AG09319 (cell line): Measurements from ENCODE around the gene PRXL2C.
"Not testable (repeated sequence)": the region's sequence is repeated elsewhere in the genome, so short reads cannot be mapped to it uniquely, and the experiment has no call there.

Experiments used
- DNase-seq: peaks from one replicate; pipeline ENCODE4 v3.0.0-alpha.2; 2010; ENCODE audit warnings: low read depth; ENCODE audit errors: extremely low read depth
- TF ChIP-seq, protein P1 (sequence below): IDR thresholded peaks from 2 replicates; pipeline ENCODE4 v1.5.1; 2011; ENCODE audit warnings: low read depth, mild to moderate bottlenecking, inconsistent platforms, low read length, moderate library complexity

The PRXL2C gene

DNA sequence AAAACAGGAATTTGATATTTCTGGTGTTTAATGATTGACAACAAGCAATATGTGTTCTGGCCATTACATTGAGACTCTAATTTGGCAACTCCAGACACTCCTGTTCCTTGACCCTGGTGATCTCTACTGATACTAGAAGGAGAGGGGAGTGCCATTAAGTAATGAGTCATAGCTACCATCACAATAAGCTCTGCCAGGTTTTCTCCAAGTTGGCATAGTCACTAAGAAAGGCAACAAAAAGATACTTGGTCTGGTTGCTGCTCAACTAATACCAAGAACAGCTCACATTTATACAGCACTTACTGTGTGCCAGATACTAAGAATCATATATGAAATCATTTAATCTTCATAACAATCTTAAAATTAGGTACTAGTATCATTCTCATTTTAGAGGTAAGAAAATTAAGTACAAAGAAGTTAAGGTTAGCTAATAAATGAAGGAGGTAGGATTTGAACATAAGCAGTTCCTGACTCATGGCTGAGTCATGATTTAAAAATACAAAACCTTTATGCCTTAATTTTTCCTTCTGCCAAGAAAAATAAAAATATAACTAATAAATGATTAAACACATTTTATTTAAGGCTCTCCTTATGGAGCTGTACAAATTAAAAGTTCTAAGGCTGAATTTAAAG is 19.9 kb upstream of the PRXL2C start:
- no peak for DNase-seq
- TF ChIP-seq, protein P1, sequence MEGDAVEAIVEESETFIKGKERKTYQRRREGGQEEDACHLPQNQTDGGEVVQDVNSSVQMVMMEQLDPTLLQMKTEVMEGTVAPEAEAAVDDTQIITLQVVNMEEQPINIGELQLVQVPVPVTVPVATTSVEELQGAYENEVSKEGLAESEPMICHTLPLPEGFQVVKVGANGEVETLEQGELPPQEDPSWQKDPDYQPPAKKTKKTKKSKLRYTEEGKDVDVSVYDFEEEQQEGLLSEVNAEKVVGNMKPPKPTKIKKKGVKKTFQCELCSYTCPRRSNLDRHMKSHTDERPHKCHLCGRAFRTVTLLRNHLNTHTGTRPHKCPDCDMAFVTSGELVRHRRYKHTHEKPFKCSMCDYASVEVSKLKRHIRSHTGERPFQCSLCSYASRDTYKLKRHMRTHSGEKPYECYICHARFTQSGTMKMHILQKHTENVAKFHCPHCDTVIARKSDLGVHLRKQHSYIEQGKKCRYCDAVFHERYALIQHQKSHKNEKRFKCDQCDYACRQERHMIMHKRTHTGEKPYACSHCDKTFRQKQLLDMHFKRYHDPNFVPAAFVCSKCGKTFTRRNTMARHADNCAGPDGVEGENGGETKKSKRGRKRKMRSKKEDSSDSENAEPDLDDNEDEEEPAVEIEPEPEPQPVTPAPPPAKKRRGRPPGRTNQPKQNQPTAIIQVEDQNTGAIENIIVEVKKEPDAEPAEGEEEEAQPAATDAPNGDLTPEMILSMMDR, result no peak

DNA sequence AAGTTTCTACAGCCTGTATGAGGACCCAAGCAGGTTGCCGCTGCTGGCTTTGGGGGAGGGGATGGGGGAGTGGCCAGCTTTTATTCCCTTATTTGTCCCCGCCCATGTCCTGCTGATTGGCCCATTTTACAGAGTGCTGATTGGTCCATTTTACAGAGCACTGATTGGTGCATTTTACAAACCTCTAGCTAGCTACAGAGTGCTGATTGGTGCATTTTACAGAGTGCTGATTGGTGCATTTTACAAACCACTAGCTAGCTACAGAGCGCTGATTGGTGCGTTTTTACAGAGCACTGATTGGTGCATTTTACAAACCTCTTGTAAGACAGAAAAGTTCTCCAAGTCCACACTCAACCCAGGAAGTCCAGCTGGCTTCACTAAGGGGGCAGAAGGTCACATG is 18.7 kb upstream of the PRXL2C start:
- DNase-seq, result not testable (repeated sequence)

DNA sequence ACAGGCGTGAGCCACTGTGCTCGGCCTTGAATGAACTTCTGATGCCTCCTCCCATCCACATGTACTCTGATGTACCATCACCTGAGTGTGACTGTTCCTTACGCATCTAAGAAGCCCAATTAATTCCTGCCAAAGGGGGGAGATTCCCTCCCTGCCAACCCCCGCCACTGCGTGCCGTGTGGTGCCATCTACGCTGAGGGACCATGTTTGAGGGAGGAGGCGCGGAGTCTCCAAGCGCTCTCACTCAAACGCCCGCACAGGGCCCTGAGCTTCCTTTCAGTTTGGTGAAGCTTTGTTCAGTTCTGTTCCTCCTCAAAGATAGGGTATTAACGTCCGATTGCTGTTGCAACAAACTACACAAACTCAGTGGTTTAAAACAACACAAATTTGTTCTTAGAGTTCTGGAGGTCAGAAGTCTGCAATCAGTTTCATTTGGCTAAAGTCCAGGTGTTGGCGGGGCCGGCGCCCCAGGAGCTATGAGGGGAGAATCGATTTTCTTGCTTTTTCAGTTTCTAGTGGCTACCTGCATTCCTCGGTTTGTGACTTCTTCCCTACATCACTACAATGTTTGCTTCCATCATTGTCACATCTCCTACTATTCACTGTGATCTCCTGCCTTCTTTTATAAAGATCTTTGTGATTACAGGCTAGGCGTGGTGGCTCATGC is 13.9 kb upstream of the PRXL2C start:
- TF ChIP-seq, protein P1, result no peak
- no peak for DNase-seq

DNA sequence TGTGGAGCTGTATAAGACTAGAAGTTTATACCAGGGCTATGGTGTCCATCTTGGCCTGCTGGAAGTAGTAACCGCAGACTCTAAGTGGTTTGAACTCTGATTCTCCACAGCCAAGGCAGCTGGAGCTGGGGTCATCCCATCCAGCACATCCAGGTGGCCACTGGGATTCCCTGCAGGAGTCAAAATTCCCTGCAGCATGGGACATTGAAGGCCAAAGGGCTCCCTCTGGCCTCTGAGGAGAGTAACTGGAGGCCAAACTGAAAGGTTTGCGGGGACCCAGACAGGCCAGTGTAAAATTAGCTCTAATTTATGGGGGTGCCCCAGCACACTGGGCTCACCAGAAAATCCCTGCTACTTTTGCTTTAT is 12.2 kb upstream of the PRXL2C start:
- DNase-seq, result no peak
- TF ChIP-seq, protein P1, result no peak

DNA sequence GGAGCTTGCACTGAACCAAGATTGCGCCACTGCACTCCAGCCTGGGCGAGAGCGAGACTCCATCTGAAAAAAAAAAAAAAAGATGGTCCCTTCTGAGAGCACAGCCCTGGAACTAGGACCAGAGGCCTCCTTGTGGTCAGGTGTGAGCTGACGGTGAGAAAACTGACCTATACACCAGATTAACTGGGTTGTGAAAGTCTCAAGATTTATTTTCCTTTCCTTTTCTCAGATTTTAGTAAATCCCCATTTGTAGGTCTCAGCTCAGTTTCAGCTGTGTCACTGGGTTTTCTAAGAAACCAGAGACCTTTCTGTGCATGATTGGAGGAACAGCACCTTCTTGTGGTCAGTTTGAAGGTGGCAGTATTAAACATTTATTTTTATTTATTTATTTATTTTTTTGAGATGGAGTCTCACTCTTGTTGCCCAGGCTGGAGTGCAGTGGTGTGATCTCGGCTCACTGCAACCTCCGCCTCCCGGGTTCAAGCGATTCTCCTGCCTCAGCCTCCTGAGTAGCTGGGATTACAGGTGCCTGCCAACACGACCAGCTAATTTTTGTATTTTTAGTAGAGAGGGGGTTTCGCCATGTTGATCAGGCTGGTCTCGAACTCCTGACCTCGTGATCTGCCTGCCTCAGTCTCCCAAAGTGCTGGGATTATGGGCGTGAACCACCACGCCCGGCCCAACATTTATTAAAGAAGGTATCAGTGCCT is 11.7 kb upstream of the PRXL2C start:
- DNase-seq, result peak; percentile 67
- TF ChIP-seq, protein P1, result peak; percentile 70

DNA sequence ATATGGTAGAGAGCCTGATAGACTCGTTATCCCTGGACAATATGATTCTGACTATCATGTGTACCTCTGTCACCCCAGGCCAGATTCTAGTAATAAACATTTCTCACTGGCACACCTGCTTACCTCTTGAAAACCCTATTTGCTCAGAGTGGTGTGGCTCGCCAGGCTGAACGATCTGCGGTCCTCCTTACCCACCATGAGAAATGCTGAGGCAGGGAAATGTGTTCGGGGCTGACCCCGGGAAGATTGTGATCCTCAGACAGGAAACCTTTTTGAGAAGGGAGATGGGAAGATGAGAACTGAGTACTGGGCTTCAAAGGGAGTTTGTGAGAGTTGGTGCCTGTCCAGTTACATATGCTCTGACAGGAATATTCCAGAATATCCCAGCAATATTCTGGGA is 10.7 kb upstream of the PRXL2C start:
- DNase-seq, result no peak
- TF ChIP-seq, protein P1, result no peak

DNA sequence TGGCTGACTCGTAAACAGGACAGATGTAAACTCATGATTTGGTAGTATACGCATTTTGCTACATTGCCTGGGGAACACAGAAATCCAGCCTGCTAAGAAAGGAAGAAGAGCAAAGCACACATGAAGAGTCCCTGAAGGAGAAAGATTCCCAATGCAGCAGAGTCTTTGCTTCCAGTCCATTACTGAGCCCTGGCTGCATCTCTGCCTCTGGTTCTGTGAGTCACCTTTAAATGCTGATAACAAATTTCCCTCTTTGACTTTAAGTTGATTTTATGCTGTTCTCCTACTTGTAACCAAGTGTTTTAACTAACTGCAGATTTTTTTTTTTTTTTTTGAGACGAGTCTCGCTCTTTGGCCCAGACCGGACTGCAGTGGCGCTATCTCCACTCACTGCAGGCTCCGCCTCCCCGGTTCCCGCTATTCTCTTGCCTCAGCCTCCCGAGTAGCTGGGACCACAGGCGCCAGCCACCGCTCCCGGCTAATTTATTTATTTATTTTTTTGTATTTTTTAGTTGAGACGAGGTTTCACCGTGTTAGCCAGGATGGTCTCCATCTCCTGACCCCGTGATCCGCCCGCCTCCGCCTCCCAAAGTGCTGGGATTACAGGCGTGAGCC is 8.5 kb upstream of the PRXL2C start:
- no peak for DNase-seq
- TF ChIP-seq, protein P1, result no peak
